Breast epithelium (tissue), 4 donors: ENCODE measurements around the gene PERP. TPM values are rescaled to one million over a fixed set of nuclear protein-coding genes. Genes with fewer than 3 reads are reported as not detected.
A peak's percentile ranks its signal among the peaks of the same experiment; 100 is the strongest.

Experiments used
- DNase-seq, 2 donors: peaks; one replicate each; pipeline ENCODE4 v3.0.0-alpha.2; 2019; ENCODE audit warnings: low spot score in 2 of 2
- H3K27ac ChIP-seq, 2 donors: fragments of 200-600 bp; sonication (generic) in 1 of 2; one replicate each; pipeline ENCODE4 v1.5.1; 2016 to 2019; ENCODE audit warnings: mild to moderate bottlenecking in 1 of 2
- H3K27me3 ChIP-seq, 2 donors: fragments of 200-600 bp; sonication (generic) in 1 of 2; one replicate each; pipeline versions ENCODE4 v1.5.1 to v1.6.0; 2017 to 2019; ENCODE audit warnings: control low read depth in 1 of 2, mild to moderate bottlenecking in 1 of 2
- H3K36me3 ChIP-seq: fragments of 200-600 bp; one replicate; pipeline ENCODE4 v1.5.1; 2019
- H3K4me1 ChIP-seq, 2 donors: fragments of 200-600 bp; sonication (generic); one replicate each; pipeline ENCODE4 v1.5.1; 2016 to 2019; ENCODE audit warnings: control low read depth in 1 of 2
- H3K4me3 ChIP-seq, 3 donors: fragments of 200-600 bp; sonication (generic); 1 replicate in 2 of 3; 2 replicates in 1 of 3; pipeline ENCODE4 v1.5.1; 2016 to 2019; ENCODE audit warnings: mild to moderate bottlenecking in 3 of 3, moderate library complexity in 2 of 3
- H3K9me3 ChIP-seq, 2 donors: fragments of 200-600 bp; sonication (generic) in 1 of 2; one replicate each; pipeline ENCODE4 v1.5.1; 2016 to 2019; ENCODE audit warnings: control low read depth in 1 of 2
- CTCF ChIP-seq, 3 donors: fragments of 450-650 bp; IDR thresholded peaks; one replicate each; pipeline ENCODE4 v1.5.1; 2016 to 2017; ENCODE audit warnings: antibody characterized with exemption in 3 of 3, mild to moderate bottlenecking in 3 of 3, moderate library complexity in 3 of 3
- POLR2A ChIP-seq: fragments of 450-650 bp; IDR thresholded peaks from one replicate; pipeline ENCODE4 v1.6.1; 2016; ENCODE audit warnings: antibody characterized with exemption, mild to moderate bottlenecking, moderate library complexity
- POLR2AphosphoS5 ChIP-seq, 3 donors: sonication (generic); formaldehyde crosslinking; IDR thresholded peaks; one replicate each; pipeline ENCODE4 v1.6.1; 2017; ENCODE audit warnings: antibody characterized with exemption in 3 of 3
- intact Hi-C: fragments of 100-400 bp; cut with DNase I; formaldehyde crosslinking; loops from one replicate; pipeline ENCODE4 v1.15.1; 2023; ENCODE audit warnings: low total_unique reads
- total RNA-seq, 3 donors: library from RNA; depleted of rRNA; stranded (reverse); fragments of >200 nt; gene quantifications; one replicate each; pipeline ENCODE4 v1.1.0, GENCODE V29; 2016

PERP gene
- total RNA-seq, 3 donors from 2014 or later: 62.9 to 176 (median 82.3) TPM

- no peak overlapping the region for H3K4me3 ChIP-seq
- H3K27ac ChIP-seq: no peak overlapping the region
- TF ChIP-seq POLR2A (no peak), POLR2AphosphoS5 (IDR thresholded peaks at IDR 0.05) (no peak), CTCF (IDR thresholded peaks at IDR 0.05) (no peak)
- intact Hi-C loops: no loop called here
- DNase-seq: no peak
- H3K4me1 ChIP-seq: no peaks in the 10 kb centered on the region
- H3K27me3 ChIP-seq: no peaks in the 10 kb centered on the region
- H3K9me3 ChIP-seq: no peaks in the 10 kb centered on the region
- no peaks in the 10 kb centered on the region for H3K36me3 ChIP-seq
These were observed 8.9 kb downstream of the PERP start for GRCh38 chr6:138098306-138098705.

GRCh38 chr6:138094260-138094659, 13.0 kb downstream of the PERP start:
- intact Hi-C loops: no loop called here
- TF ChIP-seq POLR2A (no peak), POLR2AphosphoS5 (IDR thresholded peaks at IDR 0.05) (no peak), CTCF (IDR thresholded peaks at IDR 0.05) (no peak)
- Histone ChIP-seq H3K4me3 (no peak overlapping the region), H3K4me1 (no peaks in the 10 kb centered on the region), H3K9me3 (no peaks in the 10 kb centered on the region), H3K36me3 (no peaks in the 10 kb centered on the region), H3K27ac (no peak overlapping the region), H3K27me3 (no peaks in the 10 kb centered on the region)
- DNase-seq: no peak

- no peak for TF ChIP-seq POLR2A
- Histone ChIP-seq H3K4me1 (no peaks in the 10 kb centered on the region), H3K27me3 (no peaks in the 10 kb centered on the region), H3K9me3 (no peaks in the 10 kb centered on the region), H3K4me3 (no peak overlapping the region), H3K36me3 (no peaks in the 10 kb centered on the region), H3K27ac (no peak overlapping the region)
- no peak for DNase-seq
- intact Hi-C loops: no loop called here
These were observed 13.6 kb downstream of the PERP start for GRCh38 chr6:138093632-138094031.

GRCh38 chr6:138092686-138093085, 14.5 kb downstream of the PERP start:
- H3K4me3 ChIP-seq: no peak overlapping the region
- TF ChIP-seq CTCF (IDR thresholded peaks at IDR 0.05): no peak
- TF ChIP-seq POLR2AphosphoS5 (IDR thresholded peaks at IDR 0.05): no peak
- intact Hi-C loops: no loop called here
- H3K27ac ChIP-seq: no peak overlapping the region
- no peaks in the 10 kb centered on the region for H3K36me3 ChIP-seq
- no peaks in the 10 kb centered on the region for H3K27me3 ChIP-seq
- no peaks in the 10 kb centered on the region for H3K4me1 ChIP-seq
- no peaks in the 10 kb centered on the region for H3K9me3 ChIP-seq
- no peak for DNase-seq

- no peaks in the 10 kb centered on the region for H3K4me1 ChIP-seq
- no peak for DNase-seq
- no peaks in the 10 kb centered on the region for H3K9me3 ChIP-seq
- no peak overlapping the region for H3K4me3 ChIP-seq
- no peaks in the 10 kb centered on the region for H3K27me3 ChIP-seq
- intact Hi-C loops: no loop called here
- TF ChIP-seq POLR2A: no peak
- TF ChIP-seq POLR2AphosphoS5 (IDR thresholded peaks at IDR 0.05): no peak
- TF ChIP-seq CTCF (IDR thresholded peaks at IDR 0.05): no peak
- peak overlapping the region; percentile 13 to 77 for H3K27ac ChIP-seq
- no peaks in the 10 kb centered on the region for H3K36me3 ChIP-seq
These were observed 17.9 kb downstream of the PERP start for GRCh38 chr6:138089325-138089724.

- Histone ChIP-seq H3K27ac (peak overlapping the region; percentile 77 to 85), H3K4me1 (no peaks in the 10 kb centered on the region), H3K9me3 (no peaks in the 10 kb centered on the region), H3K36me3 (no peaks in the 10 kb centered on the region), H3K4me3 (no peak overlapping the region), H3K27me3 (no peaks in the 10 kb centered on the region)
- intact Hi-C loops: no loop called here
- DNase-seq: peak in 1 of 2 donors; percentile 44
- no peak for TF ChIP-seq POLR2A
- no peak for TF ChIP-seq POLR2AphosphoS5 (IDR thresholded peaks at IDR 0.05)
- TF ChIP-seq CTCF (IDR thresholded peaks at IDR 0.05): no peak
These were observed 18.9 kb downstream of the PERP start for GRCh38 chr6:138088326-138088762.
